MCF 10A (cell line): ENCODE measurements around the gene GCM1. TPM values are rescaled to one million over a fixed set of nuclear protein-coding genes. Genes with fewer than 3 reads are reported as not detected.
"Not testable (repeated sequence)": the region's sequence is repeated elsewhere in the genome, so short reads cannot be mapped to it uniquely, and the experiment has no call there.

ENCODE experiments used
- BruUV-seq: library from RNA; stranded (reverse); fragments of 400-500 nt; replicated peaks from 2 replicates; lab custom pipeline; 2021; lab: Mats Ljungman, UMichigan
- CTCF ChIA-PET: fragments of 300-600 bp; sonication (Branson Sonifier 250); formaldehyde crosslinking; extraction: SDS; loops from one replicate; lab custom pipeline; 2021; ENCODE audit warnings: antibody characterized with exemption, inconsistent platforms; lab: Yijun Ruan, JAX
- POLR2A ChIA-PET: fragments of 300-600, 350-650 bp; sonication (Branson Sonifier 250); formaldehyde crosslinking; extraction: SDS; loops from one replicate; lab custom pipeline; 2020; ENCODE audit warnings: antibody characterized with exemption, inconsistent platforms; lab: Yijun Ruan, JAX
- DNase-seq: peaks from one replicate; pipeline ENCODE4 v3.0.0-alpha.2; 2018; ENCODE audit not compliant: unreplicated experiment
- H3K27ac Mint-ChIP-seq: one replicate; pipeline ENCODE4 v1.8.0; 2022; ENCODE audit warnings: mild to moderate bottlenecking, low read depth, mixed read lengths; ENCODE audit not compliant: unreplicated experiment
- H3K27me3 Mint-ChIP-seq: one replicate; pipeline ENCODE4 v1.8.0; 2022; ENCODE audit warnings: mixed read lengths; ENCODE audit not compliant: insufficient read depth, unreplicated experiment
- H3K36me3 Mint-ChIP-seq: one replicate; pipeline ENCODE4 v1.8.0; 2022; ENCODE audit warnings: mild to moderate bottlenecking, moderate library complexity, mixed read lengths; ENCODE audit not compliant: insufficient read depth, unreplicated experiment
- H3K4me1 Mint-ChIP-seq: one replicate; pipeline ENCODE4 v1.8.0; 2022; ENCODE audit warnings: mixed read lengths; ENCODE audit not compliant: insufficient read depth, unreplicated experiment
- H3K4me3 Mint-ChIP-seq: one replicate; pipeline ENCODE4 v1.8.0; 2022; ENCODE audit warnings: mild to moderate bottlenecking, moderate library complexity, mixed read lengths; ENCODE audit not compliant: unreplicated experiment
- H3K9me3 Mint-ChIP-seq: one replicate; pipeline ENCODE4 v1.8.0; 2022; ENCODE audit warnings: mixed read lengths; ENCODE audit not compliant: unreplicated experiment
- CTCF ChIP-seq: fragments of 200-600 bp; IDR thresholded peaks from one replicate; pipeline ENCODE4 v1.8.0; 2022; ENCODE audit warnings: antibody characterized with exemption, mild to moderate bottlenecking; ENCODE audit not compliant: unreplicated experiment
- intact Hi-C: fragments of 100-400 bp; cut with micrococcal nuclease; formaldehyde crosslinking; loops from 2 replicates; pipeline ENCODE4 v1.14.1; 2022
- total RNA-seq: library from RNA; stranded (reverse); gene quantifications from 2 replicates; pipeline ENCODE4 v1.2.3, GENCODE V29; 2022

Gene GCM1
- total RNA-seq, 1 experiment from 2014 or later: not detected

GRCh38 chr6:53162606-53163005, 14.0 kb upstream of the GCM1 start:
- CTCF ChIA-PET: interaction anchor here (0.7 to 2.1 kb wide), 4 partner anchors 9 to 730 kb away, joined by 3 to 6 read pairs (median 4); no protein-coding TSS in a partner anchor

DNA sequence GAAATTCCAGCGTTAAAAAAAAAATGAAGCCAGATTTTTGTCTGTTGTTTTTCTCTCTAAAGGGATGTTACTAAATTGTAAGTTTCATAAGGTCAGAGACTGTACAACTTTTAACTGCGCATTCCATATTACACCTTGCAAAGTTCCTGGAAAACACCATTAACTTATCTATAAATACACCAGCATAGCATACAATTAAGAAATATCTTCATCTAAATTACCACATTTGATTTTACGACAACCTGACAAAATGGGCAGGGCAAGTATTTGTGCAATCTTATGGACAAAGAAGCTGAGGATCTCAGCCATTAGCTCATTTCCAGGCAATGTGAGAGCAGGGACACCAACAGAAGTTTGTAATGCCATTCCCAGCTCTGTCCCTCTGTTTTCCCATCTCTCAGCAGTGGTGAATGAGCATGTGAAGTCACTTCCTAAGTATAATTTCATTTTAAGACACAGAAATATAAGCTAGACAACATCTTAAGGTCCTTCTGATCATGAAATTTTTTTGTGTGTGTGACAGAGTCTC, 12.9 kb upstream of the GCM1 start:
- H3K4me3 Mint-ChIP-seq: no peak overlapping the region
- H3K27ac Mint-ChIP-seq: peak overlapping the region; percentile 35
- intact Hi-C loops: no loop called here
- ChIA-PET POLR2A (interaction anchor here (0.6 to 1.3 kb wide), 6 partner anchors 10 to 358 kb away, joined by 3 to 6 read pairs (median 3); no protein-coding TSS in a partner anchor), CTCF (interaction anchor here (0.7 to 1.2 kb wide), 4 partner anchors 10 to 332 kb away, joined by 3 to 6 read pairs (median 4); no protein-coding TSS in a partner anchor)
- H3K9me3 Mint-ChIP-seq: no peaks in the 10 kb centered on the region
- no peak for TF ChIP-seq CTCF
- H3K4me1 Mint-ChIP-seq: peaks cover 13% of the 10 kb centered on the region
- no peaks in the 10 kb centered on the region for H3K27me3 Mint-ChIP-seq
- DNase-seq: peak; percentile 43
- no TSS peak for BruUV-seq
- H3K36me3 Mint-ChIP-seq: no peaks in the 10 kb centered on the region

More at GRCh38 chr6:53162606-53163005, 14.0 kb upstream of the GCM1 start:
- H3K27me3 Mint-ChIP-seq: no peaks in the 10 kb centered on the region
- DNase-seq: no peak
- H3K27ac Mint-ChIP-seq: no peak overlapping the region
- H3K4me3 Mint-ChIP-seq: no peak overlapping the region
- TF ChIP-seq CTCF: no peak
- peaks cover 19% of the 10 kb centered on the region for H3K4me1 Mint-ChIP-seq
- POLR2A ChIA-PET: interaction anchor here (0.7 to 1.3 kb wide), 3 partner anchors 8 to 303 kb away, joined by 3 to 5 read pairs (median 4); no protein-coding TSS in a partner anchor
- no peaks in the 10 kb centered on the region for H3K36me3 Mint-ChIP-seq
- no peaks in the 10 kb centered on the region for H3K9me3 Mint-ChIP-seq
- intact Hi-C loops: no loop called here
- no TSS peak for BruUV-seq

GRCh38 chr6:53159558-53159957, 10.9 kb upstream of the GCM1 start:
- Mint-ChIP-seq H3K4me3 (no peak overlapping the region), H3K36me3 (no peaks in the 10 kb centered on the region), H3K9me3 (no peaks in the 10 kb centered on the region), H3K4me1 (peaks cover 13% of the 10 kb centered on the region), H3K27me3 (no peaks in the 10 kb centered on the region), H3K27ac (no peak overlapping the region)
- BruUV-seq: no TSS peak
- TF ChIP-seq CTCF: no peak
- CTCF ChIA-PET: interaction anchor here (0.6 to 1.3 kb wide), 5 partner anchors 9 to 752 kb away, joined by 3 to 4 read pairs (median 4); no protein-coding TSS in a partner anchor
- DNase-seq: peak; percentile 82
- POLR2A ChIA-PET: interaction anchor here (1.2 to 1.7 kb wide), 2 partner anchors 9 to 40 kb away, joined by 5 to 8 read pairs; no protein-coding TSS in a partner anchor
- intact Hi-C loops: no loop called here

DNA sequence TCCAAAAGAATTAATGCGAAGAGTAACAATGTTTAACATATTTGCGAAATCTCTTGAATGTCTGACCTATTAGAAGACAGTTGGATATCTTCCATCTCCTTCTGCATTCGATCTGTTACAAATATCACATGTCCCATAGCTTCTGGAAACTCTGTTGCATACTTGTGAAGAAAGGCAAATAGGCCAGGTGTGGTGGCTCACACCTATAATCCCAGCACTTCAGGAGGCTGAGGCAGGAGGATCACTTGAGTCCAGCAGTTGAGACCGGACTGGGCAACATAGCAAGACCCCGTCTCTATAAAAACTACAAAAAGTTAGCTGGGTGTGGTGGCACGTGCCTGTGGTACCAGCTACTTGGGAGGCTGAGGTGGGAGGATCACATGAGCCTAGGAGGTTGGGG, 9.4 kb upstream of the GCM1 start:
- H3K36me3 Mint-ChIP-seq, H3K27me3 Mint-ChIP-seq, H3K27ac Mint-ChIP-seq, DNase-seq, BruUV-seq, H3K4me3 Mint-ChIP-seq, intact Hi-C loops, H3K9me3 Mint-ChIP-seq: not testable (repeated sequence)
- ChIA-PET POLR2A (interaction anchor here (0.7 kb wide), 1 partner anchor 485 kb away, joined by 3 read pairs; no protein-coding TSS in a partner anchor), CTCF (interaction anchor here (0.6 to 0.8 kb wide), 3 partner anchors 51 to 569 kb away, joined by 3 to 4 read pairs (median 3); no protein-coding TSS in a partner anchor)
- peaks cover 13% of the 10 kb centered on the region for H3K4me1 Mint-ChIP-seq

DNA sequence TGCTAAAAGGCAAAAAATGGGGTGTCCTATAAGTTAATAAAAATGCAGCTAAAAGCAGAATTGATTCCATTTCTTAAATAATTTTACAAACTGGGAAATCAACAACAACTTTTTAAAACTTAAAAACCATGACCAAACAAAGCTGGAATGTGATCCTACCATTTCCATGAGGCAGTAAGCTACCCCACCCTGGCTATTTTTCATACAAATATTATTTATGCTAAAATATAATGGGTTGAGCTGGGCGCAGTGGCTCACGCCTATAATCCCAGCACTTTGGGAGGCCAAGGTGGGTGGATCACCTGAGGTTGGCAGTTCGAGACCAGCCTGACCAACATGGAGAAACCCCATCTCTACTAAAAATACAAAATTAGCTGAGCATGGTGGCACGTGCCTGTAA, 6.6 kb upstream of the GCM1 start:
- DNase-seq, H3K4me3 Mint-ChIP-seq, H3K4me1 Mint-ChIP-seq, intact Hi-C loops, H3K27ac Mint-ChIP-seq, H3K36me3 Mint-ChIP-seq, H3K9me3 Mint-ChIP-seq, H3K27me3 Mint-ChIP-seq, BruUV-seq: not testable (repeated sequence)
- CTCF ChIA-PET: interaction anchor here (0.6 to 1.3 kb wide), 3 partner anchors 9 to 330 kb away, joined by 3 to 4 read pairs (median 4); no protein-coding TSS in a partner anchor
- POLR2A ChIA-PET: interaction anchor here (0.5 to 0.9 kb wide), 2 partner anchors 8 to 42 kb away, joined by 4 to 5 read pairs; no protein-coding TSS in a partner anchor
